WTC11 (cell line): ENCODE data around the gene MOB2. TPM values are rescaled to one million over a fixed set of nuclear protein-coding genes. Genes with fewer than 3 reads are reported as not detected.

ENCODE experiments used
- ATAC-seq: fragments of 200-7000 bp; cut with Tn5 transposase; 2 replicates; pipeline ENCODE4 v1.10.0; 2021; ENCODE audit warnings: mild to moderate bottlenecking, moderate library complexity
- CTCF ChIA-PET: fragments of 300-600 bp; sonication (Branson Sonifier 250); formaldehyde crosslinking; loops from one replicate; lab custom pipeline; 2021; ENCODE audit warnings: antibody characterized with exemption; lab: Charles Lee
- POLR2A ChIA-PET: fragments of 350-600 bp; sonication (Branson Sonifier 250); formaldehyde crosslinking; loops from one replicate; lab custom pipeline; 2021; ENCODE audit warnings: antibody characterized with exemption; lab: Charles Lee
- DNase-seq: peaks from one replicate; pipeline ENCODE4 v3.0.0; 2021; ENCODE audit warnings: low spot score
- H3K27ac Mint-ChIP-seq: 2 replicates; pipeline ENCODE4 v1.8.0; 2021; ENCODE audit warnings: mixed read lengths
- H3K27me3 Mint-ChIP-seq: 2 replicates; pipeline ENCODE4 v1.8.0; 2021; ENCODE audit warnings: low read depth, mild to moderate bottlenecking, moderate library complexity, mixed read lengths
- H3K36me3 Mint-ChIP-seq: 2 replicates; pipeline ENCODE4 v1.8.0; 2021; ENCODE audit warnings: mixed read lengths
- H3K4me1 Mint-ChIP-seq: 2 replicates; pipeline ENCODE4 v1.8.0; 2022; ENCODE audit warnings: mixed read lengths
- H3K4me3 Mint-ChIP-seq: 2 replicates; pipeline ENCODE4 v1.8.0; 2021; ENCODE audit warnings: mild to moderate bottlenecking, moderate library complexity, mixed read lengths
- H3K9me3 Mint-ChIP-seq: 2 replicates; pipeline ENCODE4 v1.8.0; 2021; ENCODE audit warnings: mixed read lengths
- ATF2 ChIP-seq: sonication (generic); formaldehyde crosslinking; IDR thresholded peaks from 2 replicates; pipeline ENCODE4 v1.8.1; 2022; ENCODE audit warnings: low read depth, missing genetic modification reagents, borderline replicate concordance
- ATF6 ChIP-seq: sonication (generic); formaldehyde crosslinking; IDR thresholded peaks from 2 replicates; pipeline ENCODE4 v1.8.1; 2023; ENCODE audit warnings: mild to moderate bottlenecking, missing genetic modification reagents
- CREM ChIP-seq: sonication (generic); formaldehyde crosslinking; IDR thresholded peaks from 2 replicates; pipeline ENCODE4 v1.8.1; 2022; ENCODE audit warnings: mild to moderate bottlenecking, missing genetic modification reagents, moderate library complexity
- E2F4 ChIP-seq: sonication (generic); formaldehyde crosslinking; IDR thresholded peaks from 2 replicates; pipeline ENCODE4 v1.8.1; 2022; ENCODE audit warnings: low read depth, mild to moderate bottlenecking, moderate library complexity, missing genetic modification reagents, borderline replicate concordance
- ESRRA ChIP-seq: sonication (generic); formaldehyde crosslinking; IDR thresholded peaks from 2 replicates; pipeline ENCODE4 v1.8.1; 2022; ENCODE audit warnings: mild to moderate bottlenecking, missing genetic modification reagents, borderline replicate concordance
- FOXJ3 ChIP-seq: sonication (generic); formaldehyde crosslinking; IDR thresholded peaks from 2 replicates; pipeline ENCODE4 v1.9.0; 2021; ENCODE audit warnings: missing genetic modification reagents, mild to moderate bottlenecking, borderline replicate concordance
- FOXK1 ChIP-seq: sonication (generic); formaldehyde crosslinking; IDR thresholded peaks from 2 replicates; pipeline ENCODE4 v1.8.0; 2022; ENCODE audit warnings: mild to moderate bottlenecking, moderate library complexity, missing genetic modification reagents
- FOXP1 ChIP-seq: sonication (generic); formaldehyde crosslinking; IDR thresholded peaks from 2 replicates; pipeline ENCODE4 v1.8.0; 2022; ENCODE audit warnings: missing genetic modification reagents, mild to moderate bottlenecking, moderate library complexity, borderline replicate concordance
- JAZF1 ChIP-seq: fragments of 250-450 bp; sonication (Bioruptor Pico); IDR thresholded peaks from 2 replicates; pipeline ENCODE4 v1.9.0; 2021; ENCODE audit warnings: moderate library complexity, mild to moderate bottlenecking, inconsistent platforms
- NFATC4 ChIP-seq: fragments of 250-450 bp; sonication (Bioruptor Pico); IDR thresholded peaks from 2 replicates; pipeline ENCODE4 v1.9.0; 2021; ENCODE audit warnings: mild to moderate bottlenecking
- NFE2L1 ChIP-seq: sonication (generic); formaldehyde crosslinking; IDR thresholded peaks from 2 replicates; pipeline ENCODE4 v1.8.1; 2023; ENCODE audit warnings: missing genetic modification reagents
- NFYB ChIP-seq: sonication (generic); formaldehyde crosslinking; conservative IDR thresholded peaks from 2 replicates; pipeline ENCODE4 v1.8.0; 2022; ENCODE audit warnings: low read depth, missing genetic modification reagents
- RELA ChIP-seq: sonication (generic); formaldehyde crosslinking; IDR thresholded peaks from 2 replicates; pipeline ENCODE4 v1.8.1; 2022; ENCODE audit warnings: missing genetic modification reagents, mild to moderate bottlenecking, borderline replicate concordance
- SOX15 ChIP-seq: fragments of 250-450 bp; sonication (Bioruptor Pico); IDR thresholded peaks from 2 replicates; pipeline ENCODE4 v1.9.0; 2021; ENCODE audit warnings: mild to moderate bottlenecking
- ZBTB21 ChIP-seq: sonication (generic); formaldehyde crosslinking; IDR thresholded peaks from 2 replicates; pipeline ENCODE4 v1.8.1; 2023; ENCODE audit warnings: mild to moderate bottlenecking, missing genetic modification reagents, borderline replicate concordance
- ZNF232 ChIP-seq: sonication (generic); formaldehyde crosslinking; IDR thresholded peaks from 2 replicates; pipeline ENCODE4 v1.8.0; 2022; ENCODE audit warnings: mild to moderate bottlenecking, missing genetic modification reagents
- ZNF317 ChIP-seq: sonication (generic); formaldehyde crosslinking; IDR thresholded peaks from 2 replicates; pipeline ENCODE4 v1.8.1; 2023; ENCODE audit warnings: low read depth, mild to moderate bottlenecking, moderate library complexity, missing genetic modification reagents, borderline replicate concordance
- ZNF396 ChIP-seq: fragments of 250-450 bp; sonication (Bioruptor Pico); IDR thresholded peaks from 2 replicates; pipeline ENCODE4 v1.8.0; 2021; ENCODE audit warnings: mild to moderate bottlenecking, moderate library complexity, borderline replicate concordance
- ZNF512 ChIP-seq: sonication (generic); formaldehyde crosslinking; IDR thresholded peaks from 2 replicates; pipeline ENCODE4 v1.8.1; 2022; ENCODE audit warnings: missing genetic modification reagents, borderline replicate concordance
- ZNF532 ChIP-seq: fragments of 250-450 bp; sonication (Bioruptor Pico); IDR thresholded peaks from 2 replicates; pipeline ENCODE4 v1.9.0; 2021; ENCODE audit warnings: mild to moderate bottlenecking, borderline replicate concordance
- total RNA-seq: library from RNA; stranded (reverse); gene quantifications from 3 replicates; pipeline ENCODE4 v1.2.3, GENCODE V29; 2021

Gene MOB2
- total RNA-seq, 1 experiment from 2014 or later: 21.7 TPM

GRCh38 chr11:1529286-1529685 lies 42.7 kb upstream of the MOB2 start:
- ChIA-PET CTCF (interaction anchor here (0.6 to 1.2 kb wide), 4 partner anchors 13 to 24 kb away, joined by 3 to 6 read pairs (median 3); no protein-coding TSS in a partner anchor), POLR2A (no interaction called here)
- no peaks in the 10 kb centered on the region for H3K4me1 Mint-ChIP-seq
- no peak for DNase-seq
- no peak overlapping the region; the same call in 1 of the 2 replicates for H3K27ac Mint-ChIP-seq
- no peak overlapping the region for H3K4me3 Mint-ChIP-seq
- no peak for ATAC-seq
- H3K9me3 Mint-ChIP-seq: no peaks in the 10 kb centered on the region
- no peak for TF ChIP-seq ZNF232 (CRISPR knock-in tag)
- TF ChIP-seq FOXJ3 (CRISPR knock-in tag): no peak
- no peak for TF ChIP-seq SOX15
- TF ChIP-seq ESRRA: no peak
- TF ChIP-seq ATF2 (CRISPR knock-in tag): no peak
- TF ChIP-seq ZNF396 (CRISPR knock-in tag): no peak
- no peak for TF ChIP-seq NFE2L1 (CRISPR knock-in tag)
- no peak for TF ChIP-seq ZNF317 (CRISPR knock-in tag)
- TF ChIP-seq ZNF532 (CRISPR knock-in tag): no peak
- no peak for TF ChIP-seq FOXP1
- no peak for TF ChIP-seq CREM (CRISPR knock-in tag)
- TF ChIP-seq ATF6 (CRISPR knock-in tag): no peak
- no peak for TF ChIP-seq NFYB
- TF ChIP-seq NFATC4 (CRISPR knock-in tag): no peak
- no peak for TF ChIP-seq RELA
- TF ChIP-seq ZBTB21 (CRISPR knock-in tag): no peak
- no peak for TF ChIP-seq E2F4
- no peak for TF ChIP-seq JAZF1 (CRISPR knock-in tag)
- TF ChIP-seq ZNF512 (CRISPR knock-in tag): no peak
- no peak for TF ChIP-seq FOXK1 (CRISPR knock-in tag)
- no peaks in the 10 kb centered on the region for H3K27me3 Mint-ChIP-seq
- no peaks in the 10 kb centered on the region for H3K36me3 Mint-ChIP-seq
